GM12878 (cell line): ENCODE measurements around the gene WHRN. TPM values are rescaled to one million over a fixed set of nuclear protein-coding genes. Genes with fewer than 3 reads are reported as not detected.

Experiments
- ATAC-seq: fragments of 200-7000 bp; cut with Tn5 transposase; 3 replicates; pipeline ENCODE4 v1.9.1; 2020; ENCODE audit warnings: mild to moderate bottlenecking, moderate library complexity
- BruUV-seq: library from RNA; stranded (reverse); fragments of 400-500 nt; replicated peaks from 2 replicates; lab custom pipeline; 2021; lab: Mats Ljungman, UMichigan
- CTCF ChIA-PET: fragments of 300-600 bp; sonication (Branson Sonifier 250); formaldehyde crosslinking; extraction: SDS; loops from one replicate; lab custom pipeline; 2021; ENCODE audit warnings: inconsistent platforms; lab: Yijun Ruan, JAX
- POLR2A ChIA-PET: fragments of 350-600 bp; formaldehyde crosslinking; extraction: SDS; loops from one replicate; lab custom pipeline; 2021; ENCODE audit warnings: inconsistent platforms; lab: Charles Lee
- RAD21 ChIA-PET: fragments of 300-600 bp; sonication (Branson Sonifier 250); formaldehyde crosslinking; loops from one replicate; lab custom pipeline; 2023; ENCODE audit warnings: antibody characterized with exemption; ENCODE audit not compliant: unreplicated experiment; lab: Charles Lee
- SMC1A ChIA-PET: fragments of 300-600 bp; sonication (Branson Sonifier 250); formaldehyde crosslinking; loops from one replicate; lab custom pipeline; 2023; ENCODE audit not compliant: unreplicated experiment, uncharacterized antibody; lab: Charles Lee
- DNase-seq: peaks from one replicate; pipeline ENCODE4 v3.0.0-alpha.2; 2011; ENCODE audit warnings: low read depth, low spot score
- FAIRE-seq: peaks from 3 replicates; lab custom pipeline; 2011; peaks lifted over from hg19 to GRCh38; lab: Jason Lieb, UNC
- H2AFZ ChIP-seq: 2 replicates; pipeline ENCODE4 v1.6.0; 2011; ENCODE audit warnings: low read depth, low read length, control low read depth; ENCODE audit not compliant: control insufficient read depth
- H3K27ac ChIP-seq: 2 replicates; pipeline ENCODE4 v1.5.1; 2011; ENCODE audit warnings: control low read depth; ENCODE audit not compliant: control insufficient read depth, insufficient read depth
- H3K27me3 ChIP-seq, 2 experiments: replicated peaks in 1 of 2; 2 replicates each; pipeline versions ENCODE4 v1.6.0 to v1.6.1; 2011; ENCODE audit warnings: low read length in 1 of 2; ENCODE audit not compliant: control insufficient read depth in 2 of 2, insufficient read depth in 2 of 2
- H3K36me3 ChIP-seq, 2 experiments: 2 replicates each; pipeline ENCODE4 v1.5.1; 2011; ENCODE audit warnings: low read length in 1 of 2; ENCODE audit not compliant: control insufficient read depth in 2 of 2, insufficient read depth in 2 of 2
- H3K4me1 ChIP-seq: 2 replicates; pipeline ENCODE4 v1.6.1; 2011; ENCODE audit warnings: mild to moderate bottlenecking, low read length, moderate library complexity, mixed read lengths; ENCODE audit not compliant: control insufficient read depth, insufficient read depth
- H3K4me2 ChIP-seq: 2 replicates; pipeline ENCODE4 v1.6.0; 2011; ENCODE audit warnings: control low read depth; ENCODE audit not compliant: control insufficient read depth, insufficient read depth
- H3K4me3 ChIP-seq: fragments of 200-600 bp; sonication (generic); 2 replicates; pipeline ENCODE4 v1.5.1; 2016
- H3K79me2 ChIP-seq: 2 replicates; pipeline ENCODE4 v1.6.0; 2011; ENCODE audit warnings: low read length; ENCODE audit not compliant: control insufficient read depth, insufficient read depth
- H3K9ac ChIP-seq: 2 replicates; pipeline ENCODE4 v1.8.0; 2011; ENCODE audit warnings: low read length, control low read depth, mixed read lengths; ENCODE audit not compliant: control insufficient read depth, insufficient read depth
- H3K9me3 ChIP-seq: replicated peaks from 3 replicates; pipeline ENCODE4 v1.5.1; 2011; ENCODE audit warnings: mild to moderate bottlenecking, low read length; ENCODE audit not compliant: control insufficient read depth, insufficient read depth
- H4K20me1 ChIP-seq: 2 replicates; pipeline ENCODE4 v1.6.0; 2011; ENCODE audit not compliant: control insufficient read depth, insufficient read depth
- ZBTB40 ChIP-seq: fragments of 450-650 bp; IDR thresholded peaks from 2 replicates; pipeline ENCODE4 v1.6.1; 2016; ENCODE audit warnings: mild to moderate bottlenecking, moderate library complexity, borderline replicate concordance
- ZNF217 ChIP-seq: fragments of 450-650 bp; IDR thresholded peaks from 2 replicates; pipeline ENCODE4 v1.6.1; 2017; ENCODE audit warnings: antibody characterized with exemption, mild to moderate bottlenecking
- WGBS: methylation state at CpG from one replicate; pipeline ENCODE4 v1.1.6; 2016; ENCODE audit warnings: low lambda C conversion rate; ENCODE audit not compliant: insufficient replicate concordance, insufficient coverage; ENCODE audit errors: missing lambda C conversion rate; 5-methylcytosine and 5-hydroxymethylcytosine counted together
- in situ Hi-C: fragments of 300-500 bp; cut with MboI; formaldehyde crosslinking; loops from 9 replicates; pipeline ENCODE4 v1.14.3; 2018; ENCODE audit warnings: mixed read lengths
- intact Hi-C: fragments of 100-400 bp; cut with micrococcal nuclease; formaldehyde crosslinking; loops from one replicate; pipeline ENCODE4 v1.14.2; 2022; ENCODE audit not compliant: unreplicated experiment
- polyA plus RNA-seq, 11 experiments: library from polyadenylated mRNA; depleted of rRNA in 4 of 11; unstranded in 6 of 11; stranded (reverse) in 5 of 11; fragments of >200 nt; fragmentation: Nextera tagmentation in 4 of 11; fragmentation: Illumina TruSeq in 1 of 11; extraction: Ambion mirVana in 4 of 11; extraction: Trizol in 1 of 11; gene quantifications; 1 replicate in 1 of 11; 2 replicates in 10 of 11; pipeline versions ENCODE4 v1.2.1 to v1.2.3, GENCODE V29; 2011 to 2016; ENCODE audit warnings: inconsistent platforms in 2 of 11, missing spikeins in 2 of 11, low read depth in 1 of 11
- total RNA-seq, 4 experiments: library from RNA; depleted of rRNA in 3 of 4; stranded (reverse); fragments of >200 nt in 3 of 4; fragmentation: Illumina TruSeq in 1 of 4; extraction: Trizol in 1 of 4; gene quantifications; 2 replicates each; pipeline versions ENCODE4 v1.2.1 to v1.2.3, GENCODE V29; 2013 to 2021

Gene WHRN
- total and polyA plus RNA-seq, 10 of the 15 experiments (the other 5 are each of a cell fraction or from before 2014, with no cell fraction given), result 0.04 to 18.2 (median 0.68) TPM; not detected in 1

DNA sequence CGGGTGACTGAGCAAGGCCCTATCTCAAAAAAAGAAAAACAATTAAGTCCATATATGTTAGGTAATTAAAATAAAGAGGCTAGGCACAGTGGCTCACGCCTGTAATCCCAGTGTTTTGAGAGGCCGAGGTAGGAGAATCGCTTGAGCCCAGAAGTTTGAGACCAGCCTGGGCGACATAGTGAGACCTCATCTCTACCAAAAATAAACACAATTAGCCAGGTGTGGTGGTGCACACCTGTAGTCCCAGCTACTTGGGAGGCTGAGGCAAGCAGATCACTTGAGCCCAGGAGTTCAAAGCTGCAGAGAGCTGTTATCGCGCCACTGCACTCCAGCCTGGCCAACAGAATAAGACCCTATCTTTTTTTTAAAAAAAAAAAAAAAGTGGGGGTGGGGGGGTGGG, 12.3 kb downstream of the WHRN start:
- no peaks in the 10 kb centered on the region for H3K36me3 ChIP-seq
- WGBS, result 84% methylated on average over 7 of the region's 7 CpGs
- BruUV-seq, result no TSS peak
- H3K4me1 ChIP-seq, result peaks cover 5% of the 10 kb centered on the region
- H3K4me2 ChIP-seq, result no peak overlapping the region
- no peaks in the 10 kb centered on the region; the same call in 2 of the 3 replicates for H3K9me3 ChIP-seq
- FAIRE-seq, result no peak
- H2AFZ ChIP-seq, result no peak overlapping the region
- H3K27ac ChIP-seq, result no peak overlapping the region
- intact Hi-C loops, result no loop called here
- no peak for DNase-seq
- no peak for ATAC-seq
- RAD21 ChIA-PET, result interaction anchor here (0.6 to 3.9 kb wide), 5 partner anchors 9 to 126 kb away, joined by 3 to 13 read pairs (median 5); no protein-coding TSS in a partner anchor
- H3K9ac ChIP-seq, result no peak overlapping the region
- SMC1A ChIA-PET, result interaction anchor here (1.1 to 3.3 kb wide), 3 partner anchors 10 to 126 kb away, joined by 3 to 15 read pairs (median 4); no protein-coding TSS in a partner anchor
- in situ Hi-C loops, result no loop called here
- CTCF ChIA-PET, result interaction anchor here (1.2 to 3.4 kb wide), 7 partner anchors 9 to 160 kb away, joined by 3 to 16 read pairs (median 7); no protein-coding TSS in a partner anchor
- POLR2A ChIA-PET, result interaction anchor here (0.6 to 2.2 kb wide), 6 partner anchors 8 to 124 kb away, joined by 3 to 21 read pairs (median 6); no protein-coding TSS in a partner anchor
- TF ChIP-seq ZBTB40 (no peak), ZNF217 (no peak)
- no peak overlapping the region for H3K4me3 ChIP-seq
- H4K20me1 ChIP-seq, result no peaks in the 10 kb centered on the region
- H3K79me2 ChIP-seq, result no peaks in the 10 kb centered on the region
- peaks cover 0 to 6% of the 10 kb centered on the region in 2 experiments; a peak in 1 of 4 replicates for H3K27me3 ChIP-seq
